ENCODE data around the gene DAB2.

The DAB2 gene

GRCh38 chr5:39423331-39423751 is 1.4 kb downstream of the DAB2 start:
- H3K4me1 ChIP-seq (ENCODE audit: control insufficient read depth, insufficient read depth, low read length, poor library complexity, severe bottlenecking) = peaks cover 3% of the 10 kb centered on the region
- H3K36me3 ChIP-seq (ENCODE audit: control insufficient read depth, insufficient read depth, low read length) = no peaks in the 10 kb centered on the region
- no peak overlapping the region for H3K4me3 ChIP-seq (ENCODE audit: insufficient read depth, low read depth, low read length, poor library complexity, severe bottlenecking)
- H3K27ac ChIP-seq (ENCODE audit: insufficient read depth, low read length, poor library complexity, severe bottlenecking) = no peak overlapping the region
- H3K9me3 ChIP-seq (ENCODE audit: control insufficient read depth, low read length) = no peaks in the 10 kb centered on the region
- no peak for DNase-seq
- peaks cover 8% of the 10 kb centered on the region for H3K27me3 ChIP-seq (replicated peaks; ENCODE audit: control insufficient read depth, insufficient read depth, low read length, poor library complexity, severe bottlenecking)

- Histone ChIP-seq H3K4me3 (ENCODE audit: insufficient read depth, low read depth, low read length, poor library complexity, severe bottlenecking) (no peak overlapping the region), H3K9me3 (ENCODE audit: control insufficient read depth, low read length) (no peaks in the 10 kb centered on the region), H3K36me3 (ENCODE audit: control insufficient read depth, insufficient read depth, low read length) (no peaks in the 10 kb centered on the region), H3K27ac (ENCODE audit: insufficient read depth, low read length, poor library complexity, severe bottlenecking) (no peak overlapping the region), H3K27me3 (replicated peaks; ENCODE audit: control insufficient read depth, insufficient read depth, low read length, poor library complexity, severe bottlenecking) (peaks cover 8% of the 10 kb centered on the region), H3K4me1 (ENCODE audit: control insufficient read depth, insufficient read depth, low read length, poor library complexity, severe bottlenecking) (peaks cover 3% of the 10 kb centered on the region)
- no peak for DNase-seq
Measured at GRCh38 chr5:39422728-39423285, 2.0 kb downstream of the DAB2 start.

- H3K27me3 ChIP-seq (replicated peaks; ENCODE audit: control insufficient read depth, insufficient read depth, low read length, poor library complexity, severe bottlenecking) = peaks cover 8% of the 10 kb centered on the region
- H3K36me3 ChIP-seq (ENCODE audit: control insufficient read depth, insufficient read depth, low read length) = no peaks in the 10 kb centered on the region
- DNase-seq = no peak
- H3K27ac ChIP-seq (ENCODE audit: insufficient read depth, low read length, poor library complexity, severe bottlenecking) = no peak overlapping the region
- H3K4me3 ChIP-seq (ENCODE audit: insufficient read depth, low read depth, low read length, poor library complexity, severe bottlenecking) = no peak overlapping the region
- no peaks in the 10 kb centered on the region for H3K9me3 ChIP-seq (ENCODE audit: control insufficient read depth, low read length)
- peaks cover 3% of the 10 kb centered on the region for H3K4me1 ChIP-seq (ENCODE audit: control insufficient read depth, insufficient read depth, low read length, poor library complexity, severe bottlenecking)
Measured at GRCh38 chr5:39422036-39422606, 2.7 kb downstream of the DAB2 start.

- no peak for DNase-seq
- Histone ChIP-seq H3K9me3 (ENCODE audit: control insufficient read depth, low read length) (no peaks in the 10 kb centered on the region), H3K36me3 (ENCODE audit: control insufficient read depth, insufficient read depth, low read length) (no peaks in the 10 kb centered on the region), H3K4me1 (ENCODE audit: control insufficient read depth, insufficient read depth, low read length, poor library complexity, severe bottlenecking) (peaks cover 3% of the 10 kb centered on the region), H3K27ac (ENCODE audit: insufficient read depth, low read length, poor library complexity, severe bottlenecking) (no peak overlapping the region), H3K27me3 (replicated peaks; ENCODE audit: control insufficient read depth, insufficient read depth, low read length, poor library complexity, severe bottlenecking) (peaks cover 4% of the 10 kb centered on the region), H3K4me3 (ENCODE audit: insufficient read depth, low read depth, low read length, poor library complexity, severe bottlenecking) (no peak overlapping the region)
Measured at GRCh38 chr5:39420482-39421145, 4.2 kb downstream of the DAB2 start.

GRCh38 chr5:39419796-39420195 is 5.0 kb downstream of the DAB2 start:
- H3K4me1 ChIP-seq (ENCODE audit: control insufficient read depth, insufficient read depth, low read length, poor library complexity, severe bottlenecking) = no peaks in the 10 kb centered on the region
- H3K36me3 ChIP-seq (ENCODE audit: control insufficient read depth, insufficient read depth, low read length) = no peaks in the 10 kb centered on the region
- no peak overlapping the region for H3K27ac ChIP-seq (ENCODE audit: insufficient read depth, low read length, poor library complexity, severe bottlenecking)
- H3K27me3 ChIP-seq (replicated peaks; ENCODE audit: control insufficient read depth, insufficient read depth, low read length, poor library complexity, severe bottlenecking) = no peaks in the 10 kb centered on the region
- no peaks in the 10 kb centered on the region for H3K9me3 ChIP-seq (ENCODE audit: control insufficient read depth, low read length)
- no peak for DNase-seq
- H3K4me3 ChIP-seq (ENCODE audit: insufficient read depth, low read depth, low read length, poor library complexity, severe bottlenecking) = no peak overlapping the region

GRCh38 chr5:39417979-39418378 is 6.8 kb downstream of the DAB2 start:
- no peaks in the 10 kb centered on the region for H3K36me3 ChIP-seq (ENCODE audit: control insufficient read depth, insufficient read depth, low read length)
- H3K9me3 ChIP-seq (ENCODE audit: control insufficient read depth, low read length) = no peaks in the 10 kb centered on the region
- H3K27ac ChIP-seq (ENCODE audit: insufficient read depth, low read length, poor library complexity, severe bottlenecking) = no peak overlapping the region
- no peak overlapping the region for H3K4me3 ChIP-seq (ENCODE audit: insufficient read depth, low read depth, low read length, poor library complexity, severe bottlenecking)
- no peaks in the 10 kb centered on the region for H3K4me1 ChIP-seq (ENCODE audit: control insufficient read depth, insufficient read depth, low read length, poor library complexity, severe bottlenecking)
- no peaks in the 10 kb centered on the region for H3K27me3 ChIP-seq (replicated peaks; ENCODE audit: control insufficient read depth, insufficient read depth, low read length, poor library complexity, severe bottlenecking)
- DNase-seq = no peak

- H3K36me3 ChIP-seq (ENCODE audit: control insufficient read depth, insufficient read depth, low read length) = no peaks in the 10 kb centered on the region
- no peaks in the 10 kb centered on the region for H3K4me1 ChIP-seq (ENCODE audit: control insufficient read depth, insufficient read depth, low read length, poor library complexity, severe bottlenecking)
- no peak for DNase-seq
- H3K4me3 ChIP-seq (ENCODE audit: insufficient read depth, low read depth, low read length, poor library complexity, severe bottlenecking) = no peak overlapping the region
- H3K27ac ChIP-seq (ENCODE audit: insufficient read depth, low read length, poor library complexity, severe bottlenecking) = no peak overlapping the region
- no peaks in the 10 kb centered on the region for H3K9me3 ChIP-seq (ENCODE audit: control insufficient read depth, low read length)
- no peaks in the 10 kb centered on the region for H3K27me3 ChIP-seq (replicated peaks; ENCODE audit: control insufficient read depth, insufficient read depth, low read length, poor library complexity, severe bottlenecking)
Measured at GRCh38 chr5:39415201-39415600, 9.6 kb downstream of the DAB2 start.

- Histone ChIP-seq H3K36me3 (ENCODE audit: control insufficient read depth, insufficient read depth, low read length) (no peaks in the 10 kb centered on the region), H3K27me3 (replicated peaks; ENCODE audit: control insufficient read depth, insufficient read depth, low read length, poor library complexity, severe bottlenecking) (no peaks in the 10 kb centered on the region), H3K9me3 (ENCODE audit: control insufficient read depth, low read length) (no peaks in the 10 kb centered on the region), H3K4me3 (ENCODE audit: insufficient read depth, low read depth, low read length, poor library complexity, severe bottlenecking) (no peak overlapping the region), H3K27ac (ENCODE audit: insufficient read depth, low read length, poor library complexity, severe bottlenecking) (no peak overlapping the region), H3K4me1 (ENCODE audit: control insufficient read depth, insufficient read depth, low read length, poor library complexity, severe bottlenecking) (no peaks in the 10 kb centered on the region)
- DNase-seq = no peak
Measured at GRCh38 chr5:39414426-39414825, 10.4 kb downstream of the DAB2 start.

GRCh38 chr5:39413771-39414170 is 11.0 kb downstream of the DAB2 start:
- Histone ChIP-seq H3K4me1 (ENCODE audit: control insufficient read depth, insufficient read depth, low read length, poor library complexity, severe bottlenecking) (no peaks in the 10 kb centered on the region), H3K9me3 (ENCODE audit: control insufficient read depth, low read length) (no peaks in the 10 kb centered on the region), H3K4me3 (ENCODE audit: insufficient read depth, low read depth, low read length, poor library complexity, severe bottlenecking) (no peak overlapping the region), H3K27ac (ENCODE audit: insufficient read depth, low read length, poor library complexity, severe bottlenecking) (no peak overlapping the region), H3K36me3 (ENCODE audit: control insufficient read depth, insufficient read depth, low read length) (no peaks in the 10 kb centered on the region), H3K27me3 (replicated peaks; ENCODE audit: control insufficient read depth, insufficient read depth, low read length, poor library complexity, severe bottlenecking) (no peaks in the 10 kb centered on the region)
- no peak for DNase-seq

GRCh38 chr5:39412721-39413394 is 11.9 kb downstream of the DAB2 start:
- Histone ChIP-seq H3K4me1 (ENCODE audit: control insufficient read depth, insufficient read depth, low read length, poor library complexity, severe bottlenecking) (no peaks in the 10 kb centered on the region), H3K27ac (ENCODE audit: insufficient read depth, low read length, poor library complexity, severe bottlenecking) (no peak overlapping the region)

More at GRCh38 chr5:39412721-39413394, 11.9 kb downstream of the DAB2 start:
- no peaks in the 10 kb centered on the region for H3K36me3 ChIP-seq (ENCODE audit: control insufficient read depth, insufficient read depth, low read length)
- H3K4me3 ChIP-seq (ENCODE audit: insufficient read depth, low read depth, low read length, poor library complexity, severe bottlenecking) = no peak overlapping the region
- H3K27me3 ChIP-seq (replicated peaks; ENCODE audit: control insufficient read depth, insufficient read depth, low read length, poor library complexity, severe bottlenecking) = no peaks in the 10 kb centered on the region
- H3K9me3 ChIP-seq (ENCODE audit: control insufficient read depth, low read length) = no peaks in the 10 kb centered on the region
- no peak for DNase-seq
